Mesendoderm (in vitro differentiated cells): ENCODE data around the gene FOXC1.

Experiments used
- DNase-seq: peaks from one replicate; pipeline ENCODE4 v3.0.0; 2013
- H2AK5ac ChIP-seq: 2 replicates; pipeline ENCODE4 v1.6.1; 2013; ENCODE audit warnings: low read length, inconsistent platforms
- H2BK120ac ChIP-seq: 2 replicates; pipeline ENCODE4 v1.6.1; 2013; ENCODE audit warnings: low read depth, mild to moderate bottlenecking, low read length, moderate library complexity, mixed read lengths
- H2BK15ac ChIP-seq: replicated peaks from 2 replicates; pipeline ENCODE4 v1.6.1; 2013; ENCODE audit warnings: low read depth, mild to moderate bottlenecking, moderate library complexity
- H2BK5ac ChIP-seq: 2 replicates; pipeline ENCODE4 v1.6.1; 2013; ENCODE audit warnings: low read length, inconsistent platforms
- H3K18ac ChIP-seq: 2 replicates; pipeline ENCODE4 v1.6.1; 2013; ENCODE audit warnings: mild to moderate bottlenecking, low read length, mixed read lengths
- H3K23ac ChIP-seq: one replicate; pipeline ENCODE4 v1.6.1; 2013; ENCODE audit warnings: low read length
- H3K27ac ChIP-seq: 2 replicates; pipeline ENCODE4 v1.5.1; 2013; ENCODE audit warnings: low read depth, mild to moderate bottlenecking, inconsistent platforms, low read length, moderate library complexity
- H3K27me3 ChIP-seq: 2 replicates; pipeline ENCODE4 v1.6.1; 2013; ENCODE audit warnings: low read length, control low read depth, mild to moderate bottlenecking, inconsistent platforms; ENCODE audit not compliant: insufficient read depth, poor library complexity
- H3K36me3 ChIP-seq: 2 replicates; pipeline ENCODE4 v1.6.1; 2013; ENCODE audit warnings: low read length, inconsistent platforms; ENCODE audit not compliant: control insufficient read depth, insufficient read depth
- H3K4ac ChIP-seq: one replicate; pipeline ENCODE4 v1.6.1; 2013; ENCODE audit warnings: low read depth, mild to moderate bottlenecking, low read length, moderate library complexity
- H3K4me1 ChIP-seq: 2 replicates; pipeline ENCODE4 v1.6.1; 2013; ENCODE audit warnings: low read depth, low read length, inconsistent platforms; ENCODE audit not compliant: control insufficient read depth
- H3K4me2 ChIP-seq: 2 replicates; pipeline ENCODE4 v1.6.1; 2013; ENCODE audit warnings: low read length
- H3K4me3 ChIP-seq: 2 replicates; pipeline ENCODE4 v1.5.1; 2013; ENCODE audit warnings: mild to moderate bottlenecking, low read length
- H3K56ac ChIP-seq: one replicate; pipeline ENCODE4 v1.6.1; 2013; ENCODE audit warnings: low read length
- H3K79me1 ChIP-seq: 2 replicates; pipeline ENCODE4 v1.6.1; 2013; ENCODE audit warnings: low read length, inconsistent platforms
- H3K79me2 ChIP-seq: 2 replicates; pipeline ENCODE4 v1.6.1; 2013; ENCODE audit warnings: mild to moderate bottlenecking, low read length; ENCODE audit not compliant: control insufficient read depth, insufficient read depth
- H3K9ac ChIP-seq: 2 replicates; pipeline ENCODE4 v1.6.1; 2013; ENCODE audit warnings: low read length, inconsistent platforms
- H4K5ac ChIP-seq: one replicate; pipeline ENCODE4 v1.6.1; 2013; ENCODE audit warnings: low read length
- H4K8ac ChIP-seq: one replicate; pipeline ENCODE4 v1.6.1; 2013; ENCODE audit warnings: low read depth, mild to moderate bottlenecking, control low read depth, low read length, moderate library complexity
- WGBS: extraction: QIAGEN DNeasy Blood & Tissue Kit; methylation state at CpG from one replicate; pipeline ENCODE4 v1.1.7; 2013; ENCODE audit warnings: low lambda C conversion rate, missing lambda C conversion rate; ENCODE audit not compliant: insufficient coverage; ENCODE audit errors: extremely low coverage; 5-methylcytosine and 5-hydroxymethylcytosine counted together

The FOXC1 gene

DNA sequence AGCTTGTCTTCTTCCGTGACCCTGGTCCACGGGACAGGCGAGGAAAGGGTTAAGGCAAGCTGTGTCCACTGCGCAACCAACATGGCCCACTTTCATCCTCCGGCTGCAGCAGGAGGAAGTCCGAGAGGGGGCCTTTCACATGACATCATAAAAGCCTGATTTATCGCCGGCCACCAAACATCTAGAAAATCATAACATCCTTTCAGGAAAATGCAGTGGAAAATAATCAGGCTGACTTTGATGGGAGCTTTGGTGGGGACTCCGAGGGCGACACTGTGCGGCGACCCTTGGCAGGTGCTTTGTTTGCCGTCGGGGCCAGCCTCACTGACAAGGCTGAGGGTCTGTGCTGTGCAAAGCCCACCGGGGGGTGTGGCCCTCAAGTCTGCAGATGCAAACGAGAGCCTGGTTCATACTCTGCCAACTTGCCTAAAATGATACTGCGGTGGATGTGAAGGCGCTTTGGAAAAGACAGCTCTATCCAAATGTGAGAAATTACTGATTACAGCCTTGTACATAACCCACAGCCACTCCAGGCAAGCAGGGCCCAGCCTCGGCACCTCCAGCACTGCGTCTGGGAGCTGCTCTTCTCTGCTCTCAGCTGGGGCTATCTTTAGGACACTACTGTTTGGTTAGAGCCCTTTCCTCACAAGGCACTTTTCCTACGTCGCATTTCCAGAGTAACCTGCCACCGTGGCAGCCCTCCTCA is 25.7 kb downstream of the FOXC1 start:
- no peak overlapping the region for H3K27ac ChIP-seq
- H3K18ac ChIP-seq: no peak overlapping the region
- H4K5ac ChIP-seq: no peak overlapping the region
- H3K56ac ChIP-seq: no peak overlapping the region
- no peak overlapping the region for H3K9ac ChIP-seq
- no peak overlapping the region for H2BK5ac ChIP-seq
- H2BK15ac ChIP-seq: no peak overlapping the region
- no peaks in the 10 kb centered on the region for H3K36me3 ChIP-seq
- H3K4me1 ChIP-seq: no peaks in the 10 kb centered on the region
- no peak overlapping the region for H2AK5ac ChIP-seq
- no peaks in the 10 kb centered on the region for H3K27me3 ChIP-seq
- H2BK120ac ChIP-seq: no peak overlapping the region
- H3K23ac ChIP-seq: no peak overlapping the region
- no peak overlapping the region for H3K4me3 ChIP-seq
- DNase-seq: no peak
- no CpG with 5 or more reads among the region's 23 CpGs for WGBS
- H3K79me2 ChIP-seq: no peaks in the 10 kb centered on the region
- no peaks in the 10 kb centered on the region for H3K79me1 ChIP-seq
- no peak overlapping the region for H4K8ac ChIP-seq
- H3K4me2 ChIP-seq: no peak overlapping the region
- H3K4ac ChIP-seq: no peak overlapping the region

DNA sequence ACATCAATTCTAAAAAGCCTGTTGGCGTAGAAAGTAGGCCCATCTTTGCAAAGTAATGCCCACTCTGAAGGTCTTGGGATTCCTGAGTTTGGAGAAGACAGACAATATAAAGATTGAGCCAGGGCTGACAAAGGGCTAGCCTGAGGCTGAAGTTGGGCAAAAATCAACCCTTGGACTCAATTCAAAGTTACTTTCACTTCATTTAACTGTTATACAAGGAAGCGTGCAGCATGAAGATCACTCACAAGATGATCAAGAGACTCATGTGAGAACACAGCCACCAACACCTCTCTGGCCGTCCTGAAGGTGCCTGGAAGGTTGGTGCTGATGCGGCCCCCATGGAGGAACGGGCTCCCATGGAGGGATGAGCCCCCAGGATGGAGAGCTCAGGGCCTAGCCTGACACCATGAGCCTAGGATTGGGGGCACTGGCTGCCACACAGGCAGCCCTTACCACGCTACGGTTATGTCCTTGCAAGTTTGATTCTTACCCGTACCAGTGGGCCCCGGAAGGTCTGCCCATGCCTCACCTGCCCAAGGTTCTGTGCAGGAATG is 26.6 kb downstream of the FOXC1 start:
- Histone ChIP-seq H3K27me3 (no peaks in the 10 kb centered on the region), H3K4me2 (no peak overlapping the region), H2AK5ac (no peak overlapping the region), H3K9ac (no peak overlapping the region), H3K79me2 (no peaks in the 10 kb centered on the region), H3K36me3 (no peaks in the 10 kb centered on the region), H3K4me1 (no peaks in the 10 kb centered on the region), H3K4ac (no peak overlapping the region), H4K8ac (no peak overlapping the region), H3K23ac (no peak overlapping the region), H3K27ac (no peak overlapping the region), H3K79me1 (no peaks in the 10 kb centered on the region), H2BK15ac (no peak overlapping the region), H2BK120ac (no peak overlapping the region), H4K5ac (no peak overlapping the region), H3K4me3 (no peak overlapping the region), H3K18ac (no peak overlapping the region), H3K56ac (no peak overlapping the region), H2BK5ac (no peak overlapping the region)
- WGBS: no CpG with 5 or more reads among the region's 9 CpGs
- DNase-seq: no peak

DNA sequence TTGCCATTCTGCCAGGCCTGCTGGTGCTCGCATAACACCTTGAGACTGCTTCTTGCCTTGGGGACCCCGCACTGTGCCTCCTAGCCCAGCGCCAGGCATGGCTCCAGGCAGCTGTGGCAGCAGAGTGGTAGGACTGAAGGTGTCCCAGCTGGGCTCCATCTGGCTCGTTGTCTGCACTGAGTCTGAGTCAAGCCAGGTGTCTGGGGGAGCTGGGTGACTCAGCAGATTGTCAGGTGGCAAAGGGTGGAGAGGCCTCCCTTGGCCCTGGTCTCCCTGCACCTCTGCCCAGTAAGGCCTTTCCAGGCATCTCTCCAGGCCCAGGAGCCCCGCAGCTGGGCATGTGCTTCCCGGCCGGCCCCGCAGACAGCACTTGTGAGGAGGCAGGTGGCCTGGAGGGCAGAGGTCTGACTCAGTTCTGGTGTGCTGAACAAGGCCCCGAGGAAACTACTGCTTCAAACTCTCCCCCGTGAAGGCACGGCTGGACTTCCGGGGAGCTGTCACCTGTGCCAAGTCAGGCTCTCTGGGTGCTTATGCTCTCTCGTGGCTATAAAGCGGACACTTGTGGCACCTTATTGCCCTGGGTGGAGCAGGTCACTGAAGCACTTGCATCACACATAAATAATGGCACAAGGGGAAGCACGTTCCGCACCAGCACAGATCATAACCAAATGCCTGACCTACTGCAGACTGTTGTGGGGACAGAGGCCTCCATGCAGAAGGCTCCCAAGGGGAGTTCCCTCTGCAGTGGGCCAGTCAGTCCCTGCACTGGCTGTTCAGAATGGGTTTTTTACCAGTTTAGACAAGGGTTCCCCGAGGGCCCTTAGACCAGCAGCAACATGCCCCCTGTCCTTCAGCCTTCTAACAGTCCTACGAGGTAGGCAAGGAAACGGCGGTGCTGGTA is 27.5 kb downstream of the FOXC1 start:
- Histone ChIP-seq H4K5ac (no peak overlapping the region), H3K23ac (no peak overlapping the region), H2BK120ac (no peak overlapping the region), H3K4ac (no peak overlapping the region), H3K36me3 (no peaks in the 10 kb centered on the region), H2BK5ac (no peak overlapping the region), H3K79me1 (no peaks in the 10 kb centered on the region), H3K9ac (no peak overlapping the region), H3K18ac (no peak overlapping the region), H3K4me3 (no peak overlapping the region), H3K27ac (no peak overlapping the region), H2BK15ac (no peak overlapping the region), H3K4me2 (no peak overlapping the region), H3K56ac (no peak overlapping the region), H3K27me3 (no peaks in the 10 kb centered on the region), H2AK5ac (no peak overlapping the region), H3K4me1 (no peaks in the 10 kb centered on the region), H4K8ac (no peak overlapping the region), H3K79me2 (no peaks in the 10 kb centered on the region)
- WGBS: no CpG with 5 or more reads among the region's 20 CpGs
- no peak for DNase-seq

DNA sequence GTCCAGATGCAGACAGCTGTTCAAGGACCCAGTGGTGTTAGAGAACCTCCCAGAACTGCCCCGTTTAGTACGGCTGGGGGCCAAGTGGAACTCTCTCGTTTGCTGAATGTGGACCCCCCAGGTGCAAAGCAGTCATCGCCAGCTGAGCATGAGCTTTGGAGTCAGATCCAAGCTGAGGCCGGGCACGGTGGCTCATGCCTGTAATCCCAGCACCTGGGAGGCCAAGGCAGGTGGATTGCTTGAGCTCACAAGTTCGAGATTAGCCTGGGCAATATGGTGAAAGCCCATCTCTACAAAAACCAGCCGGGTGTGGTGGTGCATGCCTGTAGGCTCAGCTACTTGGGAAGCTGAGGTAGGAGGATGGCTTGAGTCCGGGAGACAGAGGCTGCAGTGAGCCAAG is 29.7 kb downstream of the FOXC1 start:
- Histone ChIP-seq H3K4ac (no peak overlapping the region), H2AK5ac (no peak overlapping the region), H3K79me2 (no peaks in the 10 kb centered on the region), H3K36me3 (no peaks in the 10 kb centered on the region), H2BK5ac (no peak overlapping the region), H3K23ac (no peak overlapping the region), H3K4me3 (no peak overlapping the region), H2BK120ac (no peak overlapping the region), H3K27ac (no peak overlapping the region), H3K18ac (no peak overlapping the region), H3K9ac (no peak overlapping the region), H4K8ac (no peak overlapping the region), H3K4me2 (no peak overlapping the region), H3K4me1 (peaks cover 3% of the 10 kb centered on the region), H2BK15ac (no peak overlapping the region), H3K79me1 (no peaks in the 10 kb centered on the region), H4K5ac (no peak overlapping the region), H3K56ac (no peak overlapping the region), H3K27me3 (no peaks in the 10 kb centered on the region)
- no CpG with 5 or more reads among the region's 9 CpGs for WGBS
- no peak for DNase-seq

DNA sequence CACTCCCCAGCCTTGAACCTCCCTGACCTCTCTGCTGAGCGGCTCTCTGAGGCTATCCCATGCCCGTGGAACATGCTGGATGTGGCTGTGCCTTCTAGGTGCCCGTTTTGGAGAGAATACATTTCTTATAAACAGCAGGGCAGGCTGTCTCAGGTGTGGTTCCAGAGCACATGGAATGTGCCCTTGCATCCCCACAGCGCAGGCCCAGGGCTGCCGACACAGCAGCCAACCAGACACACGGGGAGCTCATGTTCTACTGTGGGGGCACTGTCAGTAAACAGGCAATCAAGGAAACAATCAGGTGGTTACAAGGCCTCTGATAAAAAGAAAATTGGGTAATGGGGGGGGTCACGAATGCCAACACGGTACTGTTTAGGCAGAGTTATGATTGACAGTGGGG is 30.8 kb downstream of the FOXC1 start:
- WGBS: no CpG with 5 or more reads among the region's 8 CpGs
- H3K23ac ChIP-seq: no peak overlapping the region

More for the DNA sequence above, 30.8 kb downstream of the FOXC1 start:
- H3K27ac ChIP-seq: no peak overlapping the region
- H4K8ac ChIP-seq: no peak overlapping the region
- peaks cover 3% of the 10 kb centered on the region for H3K4me1 ChIP-seq
- H3K4me2 ChIP-seq: no peak overlapping the region
- no peaks in the 10 kb centered on the region for H3K79me2 ChIP-seq
- H3K79me1 ChIP-seq: no peaks in the 10 kb centered on the region
- no peak overlapping the region for H4K5ac ChIP-seq
- H2BK5ac ChIP-seq: no peak overlapping the region
- no peak for DNase-seq
- H3K18ac ChIP-seq: no peak overlapping the region
- no peak overlapping the region for H3K4ac ChIP-seq
- no peaks in the 10 kb centered on the region for H3K36me3 ChIP-seq
- H3K9ac ChIP-seq: no peak overlapping the region
- H3K56ac ChIP-seq: no peak overlapping the region
- no peaks in the 10 kb centered on the region for H3K27me3 ChIP-seq
- no peak overlapping the region for H2AK5ac ChIP-seq
- no peak overlapping the region for H2BK120ac ChIP-seq
- no peak overlapping the region for H2BK15ac ChIP-seq
- H3K4me3 ChIP-seq: no peak overlapping the region
